ENCODE data around the gene YWHAG. TPM values are rescaled to one million over a fixed set of nuclear protein-coding genes. Genes with fewer than 3 reads are reported as not detected.

The YWHAG gene
- total and polyA plus RNA-seq, 9 of the 15 experiments (the other 6 are each of a cell fraction or from before 2014, with no cell fraction given), result 30.4 to 246 (median 94.5) TPM

- Histone ChIP-seq H3K4me3 (no peak overlapping the region), H3K9me1 (ENCODE audit: control insufficient read depth, insufficient read depth, low read length) (no peaks in the 10 kb centered on the region), H4K20me1 (replicated peaks; ENCODE audit: control insufficient read depth, insufficient read depth, low read length) (no peaks in the 10 kb centered on the region), H3K4me2 (ENCODE audit: insufficient read depth, low read length) (no peak overlapping the region), H3K27ac (ENCODE audit: extremely low read depth, low read depth, low read length) (no peak overlapping the region), H2AFZ (ENCODE audit: low read depth, low read length) (no peak overlapping the region), H3K9ac (ENCODE audit: insufficient read depth in 1 of 2, low read depth in 2 of 2, low read length in 2 of 2) (peak overlapping the region in 1 of 2 experiments; percentile 63; a peak in 2 of 4 replicates), H3K4me1 (replicated peaks in 1 of 2; ENCODE audit: control insufficient read depth in 2 of 2, insufficient read depth in 2 of 2, low read length in 2 of 2) (peaks cover 30 to 50% of the 10 kb centered on the region in 2 experiments), H3K79me2 (ENCODE audit: control insufficient read depth, insufficient read depth, low read length) (0 out of 3 replicates have a peak, but pooled peaks cover 2% of the 10 kb centered on the region), H3K9me3 (replicated peaks; ENCODE audit: control insufficient read depth, insufficient read depth, low read depth, low read length) (no peaks in the 10 kb centered on the region), H3K36me3 (ENCODE audit: control insufficient read depth, insufficient read depth, low read length) (no peaks in the 10 kb centered on the region), H3K27me3 (ENCODE audit: control insufficient read depth in 2 of 2, insufficient read depth in 2 of 2, low read length in 2 of 2) (no peaks in the 10 kb centered on the region)
- ChIA-PET CTCF (ENCODE audit: low intra/inter-chr PET ratio) (no interaction called here), POLR2A (interaction anchor here (0.6 to 5.2 kb wide), 3 partner anchors 12 to 560 kb away, joined by 3 to 24 read pairs (median 3); partner anchors contain the start of gene YWHAG)
- DNase-seq (ENCODE audit: extremely low read depth in 1 of 4, low spot score in 3 of 4) (no peak), FAIRE-seq (peak; percentile 19), ATAC-seq (no peak)
- WGBS (ENCODE audit: insufficient coverage, low coverage, missing lambda C conversion rate), result 94% methylated on average over 3 of the region's 3 CpGs
- TF ChIP-seq MTA2 (IDR thresholded peaks at IDR 0.05; ENCODE audit: low read depth) (no peak), NR4A1 (CRISPR knock-in tag; IDR thresholded peaks at IDR 0.05) (no peak), NR4A1 (tag; IDR thresholded peaks at IDR 0.05) (no peak), NFE2 (IDR thresholded peaks at IDR 0.05; ENCODE audit: low read depth) (peak; percentile 66), ZNF316 (IDR thresholded peaks at IDR 0.05) (peak; percentile 8; the same call in 1 of the 2 replicates), MAFG (tag; conservative IDR thresholded peaks at IDR 0.05) (peak; percentile 63)
- TF ChIP-seq, protein P1, sequence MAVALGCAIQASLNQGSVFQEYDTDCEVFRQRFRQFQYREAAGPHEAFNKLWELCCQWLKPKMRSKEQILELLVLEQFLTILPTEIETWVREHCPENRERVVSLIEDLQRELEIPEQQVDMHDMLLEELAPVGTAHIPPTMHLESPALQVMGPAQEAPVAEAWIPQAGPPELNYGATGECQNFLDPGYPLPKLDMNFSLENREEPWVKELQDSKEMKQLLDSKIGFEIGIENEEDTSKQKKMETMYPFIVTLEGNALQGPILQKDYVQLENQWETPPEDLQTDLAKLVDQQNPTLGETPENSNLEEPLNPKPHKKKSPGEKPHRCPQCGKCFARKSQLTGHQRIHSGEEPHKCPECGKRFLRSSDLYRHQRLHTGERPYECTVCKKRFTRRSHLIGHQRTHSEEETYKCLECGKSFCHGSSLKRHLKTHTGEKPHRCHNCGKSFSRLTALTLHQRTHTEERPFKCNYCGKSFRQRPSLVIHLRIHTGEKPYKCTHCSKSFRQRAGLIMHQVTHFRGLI (CRISPR knock-in tag; IDR thresholded peaks at IDR 0.05), result no peak
- no TSS peak for BruUV-seq (replicated peaks)
- in situ Hi-C loops (cut with MboI), result no loop called here
- intact Hi-C loops (cut with micrococcal nuclease), result no loop called here
Measured at GRCh38 chr7:76371396-76371795, 12.6 kb upstream of the YWHAG start.
